K562 (cell line): ENCODE measurements around the gene CCDC70. TPM values are rescaled to one million over a fixed set of nuclear protein-coding genes. Genes with fewer than 3 reads are reported as not detected.

Experiments
- COPS2 ChIP-seq: fragments of 450-650 bp; conservative IDR thresholded peaks from 2 replicates; pipeline ENCODE4 v1.6.1; 2016; ENCODE audit warnings: mild to moderate bottlenecking, moderate library complexity
- CTCF ChIP-seq, 3 experiments: IDR thresholded peaks in 2 of 3; conservative IDR thresholded peaks in 1 of 3; 2 replicates each; pipeline ENCODE4 v1.5.1; 2011 to 2012; ENCODE audit warnings: low read length in 3 of 3, mild to moderate bottlenecking in 3 of 3, control low read depth in 2 of 3, improper control_type of control experiment in 1 of 3, inconsistent platforms in 1 of 3, low read depth in 1 of 3, mixed read lengths in 1 of 3, moderate library complexity in 1 of 3; ENCODE audit not compliant: insufficient read depth in 2 of 3
- HDAC1 ChIP-seq, 2 experiments: fragments of 450-650 bp; IDR thresholded peaks; 2 replicates each; pipeline ENCODE4 v1.6.1; 2016 to 2017; ENCODE audit warnings: inconsistent platforms in 1 of 2, mild to moderate bottlenecking in 1 of 2, moderate library complexity in 1 of 2
- HDGF ChIP-seq: fragments of 450-650 bp; IDR thresholded peaks from 2 replicates; pipeline ENCODE4 v1.6.1; 2016
- KAT2B ChIP-seq: IDR thresholded peaks from one replicate; pipeline ENCODE4 v1.6.1; 2012; ENCODE audit warnings: low read depth, mild to moderate bottlenecking, control low read depth, inconsistent platforms, low read length, moderate library complexity
- KDM2B ChIP-seq: fragments of 250-450 bp; sonication (Bioruptor Pico); IDR thresholded peaks from 2 replicates; pipeline ENCODE4 v1.8.0; 2021; ENCODE audit warnings: mild to moderate bottlenecking, moderate library complexity
- KLF13 ChIP-seq: fragments of 450-650 bp; IDR thresholded peaks from 2 replicates; pipeline ENCODE4 v1.6.1; 2016; ENCODE audit warnings: missing genetic modification characterization, low read depth, mild to moderate bottlenecking, missing compliant biosample characterization, moderate library complexity, borderline replicate concordance
- MAZ ChIP-seq, 2 experiments: fragments of 450-650 bp in 1 of 2; sonication (generic) in 1 of 2; formaldehyde crosslinking; IDR thresholded peaks in 1 of 2; conservative IDR thresholded peaks in 1 of 2; 2 replicates each; pipeline versions ENCODE4 v1.4.0 to v1.5.0; 2020; ENCODE audit warnings: mild to moderate bottlenecking in 1 of 2, missing genetic modification reagents in 1 of 2
- MTA3 ChIP-seq: fragments of 450-650 bp; formaldehyde crosslinking; IDR thresholded peaks from 2 replicates; pipeline ENCODE4 v1.6.1; 2017; ENCODE audit warnings: mild to moderate bottlenecking, borderline replicate concordance
- NCOA4 ChIP-seq: fragments of 450-650 bp; IDR thresholded peaks from 2 replicates; pipeline ENCODE4 v1.6.1; 2018; ENCODE audit warnings: mild to moderate bottlenecking; ENCODE audit not compliant: partially characterized antibody
- NR1H2 ChIP-seq: sonication (generic); formaldehyde crosslinking; IDR thresholded peaks from 2 replicates; pipeline ENCODE4 v1.4.0; 2020; ENCODE audit warnings: mild to moderate bottlenecking, missing genetic modification reagents
- RBFOX2 ChIP-seq: fragments of 200-400 bp; formaldehyde crosslinking; IDR thresholded peaks from 2 replicates; pipeline ENCODE4 v1.6.1; 2017; ENCODE audit warnings: low read depth, mild to moderate bottlenecking, low read length, moderate library complexity
- RCOR1 ChIP-seq, 2 experiments: IDR thresholded peaks; 2 replicates each; pipeline ENCODE4 v1.6.1; 2012; ENCODE audit warnings: low read depth in 2 of 2, low read length in 2 of 2, borderline replicate concordance in 1 of 2, improper control_type of control experiment in 1 of 2
- SMARCC2 ChIP-seq: fragments of 450-650 bp; IDR thresholded peaks from 2 replicates; pipeline ENCODE4 v1.6.1; 2017; ENCODE audit warnings: antibody characterized with exemption, moderate library complexity, mild to moderate bottlenecking, low read depth
- STAG1 ChIP-seq: sonication (generic); formaldehyde crosslinking; IDR thresholded peaks from 2 replicates; pipeline ENCODE4 v1.5.0; 2020; ENCODE audit warnings: missing genetic modification reagents, borderline replicate concordance
- STAT5B ChIP-seq: fragments of 250-450 bp; sonication (Bioruptor Pico); IDR thresholded peaks from 2 replicates; pipeline ENCODE4 v1.8.0; 2021; ENCODE audit warnings: mild to moderate bottlenecking, inconsistent platforms
- SUPT5H ChIP-seq: fragments of 450-650 bp; IDR thresholded peaks from 2 replicates; pipeline ENCODE4 v1.6.1; 2016
- VEZF1 ChIP-seq: fragments of 200-800 bp; sonication (Bioruptor generic); IDR thresholded peaks from 2 replicates; pipeline ENCODE4 v1.6.1; 2017; ENCODE audit warnings: missing genetic modification characterization, missing compliant biosample characterization
- ZBED1 ChIP-seq: IDR thresholded peaks from 2 replicates; pipeline ENCODE4 v1.6.1; 2014
- ZNF124 ChIP-seq: sonication (generic); formaldehyde crosslinking; IDR thresholded peaks from 2 replicates; pipeline ENCODE4 v1.8.1; 2022; ENCODE audit warnings: missing genetic modification reagents
- ZNF133 ChIP-seq: fragments of 250-450 bp; sonication (Bioruptor Pico); IDR thresholded peaks from 2 replicates; pipeline ENCODE4 v1.4.0; 2020; ENCODE audit warnings: mild to moderate bottlenecking
- ZNF232 ChIP-seq: sonication (generic); formaldehyde crosslinking; IDR thresholded peaks from 2 replicates; pipeline ENCODE4 v1.8.0; 2022; ENCODE audit warnings: mild to moderate bottlenecking, missing genetic modification reagents
- ZNF384 ChIP-seq: IDR thresholded peaks from 2 replicates; pipeline ENCODE4 v1.6.1; 2012; ENCODE audit warnings: low read depth, low read length, improper control_type of control experiment
- ZNF444 ChIP-seq: fragments of 250-450 bp; sonication (Bioruptor Pico); IDR thresholded peaks from 2 replicates; pipeline ENCODE4 v1.4.0; 2020; ENCODE audit warnings: mild to moderate bottlenecking, moderate library complexity
- ZNF583 ChIP-seq: fragments of 250-450 bp; sonication (Bioruptor Pico); IDR thresholded peaks from 2 replicates; pipeline ENCODE4 v1.4.0; 2020
- ZSCAN29 ChIP-seq: fragments of 450-650 bp; IDR thresholded peaks from 2 replicates; pipeline ENCODE4 v1.6.1; 2017
- ZZZ3 ChIP-seq: fragments of 450-650 bp; IDR thresholded peaks from 2 replicates; pipeline ENCODE4 v1.6.1; 2016; ENCODE audit warnings: antibody characterized with exemption, mild to moderate bottlenecking, moderate library complexity
- polyA plus RNA-seq, 8 experiments: library from polyadenylated mRNA; depleted of rRNA in 4 of 8; stranded (reverse) in 5 of 8; unstranded in 3 of 8; fragments of >200 nt; fragmentation: Nextera tagmentation in 2 of 8; fragmentation: Illumina TruSeq in 1 of 8; extraction: Ambion mirVana in 2 of 8; extraction: Trizol in 1 of 8; gene quantifications; 2 replicates each; pipeline versions ENCODE4 v1.2.1 to v1.2.3, GENCODE V29; 2011 to 2014; ENCODE audit warnings: inconsistent platforms in 1 of 8, missing spikeins in 1 of 8
- total RNA-seq, 7 experiments: library from RNA; depleted of rRNA in 6 of 7; stranded (reverse); fragments of >200 nt in 6 of 7; fragmentation: Illumina TruSeq in 2 of 7; extraction: Trizol in 2 of 7; gene quantifications; 2 replicates each; pipeline versions ENCODE4 v1.2.1 to v1.2.3, GENCODE V29; 2011 to 2021; ENCODE audit warnings: low replicate concordance in 1 of 7
- TF ChIP-seq, protein P1 (sequence below): sonication (generic); IDR thresholded peaks from 2 replicates; pipeline ENCODE4 v1.6.1; 2016

CCDC70 gene
- total and polyA plus RNA-seq, 9 of the 15 experiments (the other 6 are each of a cell fraction or from before 2014, with no cell fraction given) = not detected

DNA sequence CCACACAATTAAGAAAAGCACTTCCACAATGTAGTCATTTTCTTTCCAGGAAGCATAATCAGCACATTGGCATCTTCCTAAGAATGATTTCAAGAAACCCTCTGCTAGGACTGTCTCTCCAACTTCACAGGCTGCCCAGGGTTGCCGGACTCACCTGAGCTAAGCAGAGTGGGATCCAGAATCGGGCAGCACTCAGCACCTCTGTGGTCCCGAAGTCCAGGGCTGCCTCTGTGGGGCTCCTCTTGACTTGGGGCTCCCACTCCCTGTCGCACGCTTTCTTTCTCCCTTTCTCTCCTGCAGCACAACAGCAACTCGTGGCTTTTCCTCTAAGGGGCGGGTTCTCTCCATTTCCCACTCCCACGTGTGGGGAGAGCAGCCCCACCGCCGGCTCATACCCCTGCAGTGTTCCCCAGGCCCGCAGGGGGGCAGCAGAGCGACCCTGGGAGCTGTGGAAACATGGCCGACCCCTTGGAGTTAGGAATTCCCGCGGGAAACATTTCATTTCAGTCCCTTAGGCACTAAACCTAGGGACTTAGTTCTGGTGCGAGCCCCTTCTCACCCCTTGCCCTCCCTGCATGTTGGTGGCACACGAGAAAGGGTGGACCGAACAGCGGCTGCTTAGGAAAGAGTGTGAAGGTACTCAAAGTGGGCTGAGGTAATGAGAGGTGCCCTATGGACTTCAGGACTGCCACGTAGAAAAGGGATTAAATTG lies 16.8 kb upstream of the CCDC70 start, which contains the start of gene TMEM272 (continued):
- peak; percentile 44; the same call in 1 of the 2 replicates for TF ChIP-seq VEZF1 (CRISPR knock-in tag)
- TF ChIP-seq ZNF232 (CRISPR knock-in tag) = no peak
- TF ChIP-seq STAG1 (CRISPR knock-in tag) = no peak
- no peak for TF ChIP-seq STAT5B (CRISPR knock-in tag)
- TF ChIP-seq NCOA4 = no peak
- no peak for TF ChIP-seq ZNF444
- TF ChIP-seq ZNF124 (CRISPR knock-in tag) = no peak
- TF ChIP-seq MAZ (CRISPR knock-in tag; conservative IDR thresholded peaks at IDR 0.05 in 1 of 2, IDR thresholded peaks at IDR 0.05 in 1 of 2) = 0 out of 4 replicates have a peak, but pooled peaks of 1 of the 2 experiments have one; percentile 18
- no peak for TF ChIP-seq HDGF
- TF ChIP-seq HDAC1 (IDR thresholded peaks at IDR 0.05) = no peak
- no peak for TF ChIP-seq ZSCAN29
- TF ChIP-seq ZBED1 = no peak
- no peak for TF ChIP-seq KLF13 (tag)
- no peak for TF ChIP-seq ZNF133 (CRISPR knock-in tag)
- no peak for TF ChIP-seq COPS2
- no peak for TF ChIP-seq ZNF583
- peak; percentile 76 to 92 (median 79) for TF ChIP-seq CTCF (IDR thresholded peaks at IDR 0.05 in 2 of 3, conservative IDR thresholded peaks at IDR 0.05 in 1 of 3; ENCODE audit: insufficient read depth in 2 of 3, low read depth in 1 of 3, low read length in 3 of 3)
- no peak for TF ChIP-seq SUPT5H
- TF ChIP-seq, protein P1, sequence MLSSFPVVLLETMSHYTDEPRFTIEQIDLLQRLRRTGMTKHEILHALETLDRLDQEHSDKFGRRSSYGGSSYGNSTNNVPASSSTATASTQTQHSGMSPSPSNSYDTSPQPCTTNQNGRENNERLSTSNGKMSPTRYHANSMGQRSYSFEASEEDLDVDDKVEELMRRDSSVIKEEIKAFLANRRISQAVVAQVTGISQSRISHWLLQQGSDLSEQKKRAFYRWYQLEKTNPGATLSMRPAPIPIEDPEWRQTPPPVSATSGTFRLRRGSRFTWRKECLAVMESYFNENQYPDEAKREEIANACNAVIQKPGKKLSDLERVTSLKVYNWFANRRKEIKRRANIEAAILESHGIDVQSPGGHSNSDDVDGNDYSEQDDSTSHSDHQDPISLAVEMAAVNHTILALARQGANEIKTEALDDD = no peak
- TF ChIP-seq KAT2B = no peak
- no peak for TF ChIP-seq ZZZ3
- no peak for TF ChIP-seq KDM2B (CRISPR knock-in tag)
- no peak for TF ChIP-seq MTA3
- TF ChIP-seq ZNF384 = no peak
- TF ChIP-seq RBFOX2 = 0 out of 2 replicates have a peak, but pooled peaks have one; percentile 22
- TF ChIP-seq RCOR1 (IDR thresholded peaks at IDR 0.05; ENCODE audit: borderline replicate concordance in 1 of 2, low read depth in 2 of 2, low read length in 2 of 2) = no peak
- no peak for TF ChIP-seq NR1H2 (CRISPR knock-in tag)
- TF ChIP-seq SMARCC2 = no peak
